Central memory CD8-positive, alpha-beta T cell (primary cell): ENCODE data around the gene TCP1.
"Not testable (repeated sequence)": the region's sequence is repeated elsewhere in the genome, so short reads cannot be mapped to it uniquely, and the experiment has no call there.

Source experiments
- ATAC-seq: fragments of 150-1000 bp; cut with Tn5 transposase; replicated peaks from 2 replicates; pipeline ENCODE4 v1.10.0; 2022; ENCODE audit warnings: mild to moderate bottlenecking, moderate FRiP score, moderate number of reproducible peaks; ENCODE audit not compliant: poor library complexity, severe bottlenecking; ENCODE audit errors: extremely low read depth
- DNase-seq, 2 donors: peaks; one replicate each; pipeline ENCODE4 v3.0.0; 2021; ENCODE audit warnings: low spot score in 2 of 2
- H3K27ac Mint-ChIP-seq: one replicate; pipeline ENCODE4 v1.8.0; 2022; ENCODE audit warnings: low read depth, mild to moderate bottlenecking, moderate library complexity, mixed read lengths
- H3K27me3 Mint-ChIP-seq: one replicate; pipeline ENCODE4 v1.8.0; 2022; ENCODE audit warnings: mixed read lengths
- H3K36me3 Mint-ChIP-seq: one replicate; pipeline ENCODE4 v1.8.0; 2022; ENCODE audit warnings: mild to moderate bottlenecking, moderate library complexity, mixed read lengths; ENCODE audit not compliant: insufficient read depth
- H3K4me1 Mint-ChIP-seq: one replicate; pipeline ENCODE4 v1.8.0; 2022; ENCODE audit warnings: mixed read lengths
- H3K4me3 Mint-ChIP-seq: one replicate; pipeline ENCODE4 v1.8.0; 2022; ENCODE audit warnings: mild to moderate bottlenecking, moderate library complexity, mixed read lengths
- H3K9me3 Mint-ChIP-seq: one replicate; pipeline ENCODE4 v1.8.0; 2022; ENCODE audit warnings: mixed read lengths

TCP1 gene

GRCh38 chr6:159808647-159809046, 19.2 kb upstream of the TCP1 start:
- no peak overlapping the region for H3K27ac Mint-ChIP-seq
- H3K27me3 Mint-ChIP-seq = no peaks in the 10 kb centered on the region
- no peak for ATAC-seq
- no peaks in the 10 kb centered on the region for H3K36me3 Mint-ChIP-seq
- DNase-seq = no peak
- no peaks in the 10 kb centered on the region for H3K4me1 Mint-ChIP-seq
- H3K4me3 Mint-ChIP-seq = no peak overlapping the region
- H3K9me3 Mint-ChIP-seq = no peaks in the 10 kb centered on the region

GRCh38 chr6:159807150-159807858, 17.9 kb upstream of the TCP1 start:
- H3K27me3 Mint-ChIP-seq = no peaks in the 10 kb centered on the region
- no peak for DNase-seq
- no peaks in the 10 kb centered on the region for H3K4me1 Mint-ChIP-seq
- no peaks in the 10 kb centered on the region for H3K36me3 Mint-ChIP-seq
- no peak overlapping the region for H3K27ac Mint-ChIP-seq
- H3K4me3 Mint-ChIP-seq = no peak overlapping the region
- no peak for ATAC-seq
- no peaks in the 10 kb centered on the region for H3K9me3 Mint-ChIP-seq

- ATAC-seq = no peak
- no peak overlapping the region for H3K4me3 Mint-ChIP-seq
- H3K27me3 Mint-ChIP-seq = no peaks in the 10 kb centered on the region
- no peaks in the 10 kb centered on the region for H3K4me1 Mint-ChIP-seq
- no peak for DNase-seq
- H3K27ac Mint-ChIP-seq = no peak overlapping the region
- H3K9me3 Mint-ChIP-seq = no peaks in the 10 kb centered on the region
- no peaks in the 10 kb centered on the region for H3K36me3 Mint-ChIP-seq
Measured at GRCh38 chr6:159806021-159806458, 16.6 kb upstream of the TCP1 start.

- Mint-ChIP-seq H3K9me3 (no peaks in the 10 kb centered on the region), H3K27ac (no peak overlapping the region), H3K27me3 (no peaks in the 10 kb centered on the region), H3K4me3 (no peak overlapping the region), H3K4me1 (no peaks in the 10 kb centered on the region), H3K36me3 (no peaks in the 10 kb centered on the region)
- no peak for ATAC-seq
- DNase-seq = no peak
Measured at GRCh38 chr6:159805440-159806020, 16.1 kb upstream of the TCP1 start.

- no peak overlapping the region for H3K4me3 Mint-ChIP-seq
- peaks cover 2% of the 10 kb centered on the region for H3K4me1 Mint-ChIP-seq
Measured at GRCh38 chr6:159804504-159804903, 15.1 kb upstream of the TCP1 start.

GRCh38 chr6:159801935-159802334, 12.5 kb upstream of the TCP1 start:
- Mint-ChIP-seq H3K4me3 (no peak overlapping the region), H3K27me3 (no peaks in the 10 kb centered on the region), H3K27ac (no peak overlapping the region), H3K36me3 (peaks cover 25% of the 10 kb centered on the region), H3K9me3 (no peaks in the 10 kb centered on the region), H3K4me1 (peaks cover 5% of the 10 kb centered on the region)
- DNase-seq = no peak
- no peak for ATAC-seq

More at GRCh38 chr6:159804504-159804903, 15.1 kb upstream of the TCP1 start:
- Mint-ChIP-seq H3K36me3 (peaks cover 2% of the 10 kb centered on the region), H3K27ac (no peak overlapping the region), H3K9me3 (no peaks in the 10 kb centered on the region), H3K27me3 (no peaks in the 10 kb centered on the region)
- DNase-seq (no peak), ATAC-seq (no peak)

GRCh38 chr6:159800141-159800865, 10.9 kb upstream of the TCP1 start, which contains the start of gene PNLDC1:
TSS of gene PNLDC1 (plus strand) at chr6:159800276. CDS start at chr6:159800308, 32 bp downstream.
- no peak for DNase-seq
- H3K27ac Mint-ChIP-seq = peak within 1 kb of the TSS; percentile 59
- peaks cover 30% of the 10 kb centered on the region for H3K36me3 Mint-ChIP-seq
- H3K27me3 Mint-ChIP-seq = no peaks in the 10 kb centered on the region
- H3K4me1 Mint-ChIP-seq = peaks cover 12% of the 10 kb centered on the region
- no peaks in the 10 kb centered on the region for H3K9me3 Mint-ChIP-seq
- no peak for ATAC-seq
- H3K4me3 Mint-ChIP-seq = no peak within 1 kb of the TSS

GRCh38 chr6:159797554-159797953, 8.2 kb upstream of the TCP1 start:
- Mint-ChIP-seq H3K9me3 (no peaks in the 10 kb centered on the region), H3K4me3 (no peak overlapping the region), H3K36me3 (peaks cover 45% of the 10 kb centered on the region), H3K27me3 (no peaks in the 10 kb centered on the region), H3K4me1 (peaks cover 23% of the 10 kb centered on the region), H3K27ac (no peak overlapping the region)
- no peak for DNase-seq
- no peak for ATAC-seq

GRCh38 chr6:159794976-159795375, 5.6 kb upstream of the TCP1 start:
- ATAC-seq, H3K9me3 Mint-ChIP-seq: not testable (repeated sequence)

GRCh38 chr6:159790956-159791598, 1.7 kb upstream of the TCP1 start:
- H3K9me3 Mint-ChIP-seq = no peaks in the 10 kb centered on the region
- DNase-seq (no peak), ATAC-seq (no peak)
- H3K4me3 Mint-ChIP-seq = peak overlapping the region; percentile 95
- H3K27me3 Mint-ChIP-seq = no peaks in the 10 kb centered on the region
- peak overlapping the region; percentile 94 for H3K27ac Mint-ChIP-seq
- peaks cover 57% of the 10 kb centered on the region for H3K4me1 Mint-ChIP-seq
- peaks cover 61% of the 10 kb centered on the region for H3K36me3 Mint-ChIP-seq

More at GRCh38 chr6:159794976-159795375, 5.6 kb upstream of the TCP1 start:
- H3K27me3 Mint-ChIP-seq, H3K4me3 Mint-ChIP-seq, DNase-seq, H3K27ac Mint-ChIP-seq: not testable (repeated sequence)
- Mint-ChIP-seq H3K4me1 (peaks cover 44% of the 10 kb centered on the region), H3K36me3 (peaks cover 62% of the 10 kb centered on the region)

- Mint-ChIP-seq H3K9me3 (no peaks in the 10 kb centered on the region), H3K27ac (peak within 1 kb of the TSS; percentile 94), H3K4me1 (peaks cover 56% of the 10 kb centered on the region), H3K4me3 (peak within 1 kb of the TSS; percentile 95), H3K27me3 (no peaks in the 10 kb centered on the region), H3K36me3 (peaks cover 64% of the 10 kb centered on the region)
- peak; percentile 89 for ATAC-seq
- DNase-seq = peak; percentile 65 to 74
Measured at GRCh38 chr6:159790149-159790955, 950 bp upstream of the TCP1 start, which contains the start of gene MRPL18. TSS of gene MRPL18 (plus strand) at chr6:159790467. CDS start at chr6:159790588, 121 bp downstream.
